Measurements from ENCODE around the gene SMTNL2.

The SMTNL2 gene

GRCh38 chr17:4545217-4545951, 38.9 kb upstream of the SMTNL2 start:
- no peak for DNase-seq (ENCODE audit: low spot score)

- no peak for DNase-seq (ENCODE audit: low spot score)
Observed at GRCh38 chr17:4547118-4547906, 37.0 kb upstream of the SMTNL2 start.

- no peak for DNase-seq (ENCODE audit: low spot score)
Observed at GRCh38 chr17:4548061-4548461, 36.3 kb upstream of the SMTNL2 start.

GRCh38 chr17:4548721-4549531, 35.4 kb upstream of the SMTNL2 start:
- DNase-seq (ENCODE audit: low spot score), result no peak

- no peak for DNase-seq (ENCODE audit: low spot score)
Observed at GRCh38 chr17:4549781-4550533, 34.4 kb upstream of the SMTNL2 start.

GRCh38 chr17:4550534-4551039, 33.7 kb upstream of the SMTNL2 start:
- no peak for DNase-seq (ENCODE audit: low spot score)

GRCh38 chr17:4551141-4551540, 33.2 kb upstream of the SMTNL2 start:
- DNase-seq (ENCODE audit: low spot score), result no peak

- DNase-seq (ENCODE audit: low spot score), result no peak
Observed at GRCh38 chr17:4551796-4552525, 32.4 kb upstream of the SMTNL2 start.

- no peak for DNase-seq (ENCODE audit: low spot score)
Observed at GRCh38 chr17:4553669-4554068, 30.7 kb upstream of the SMTNL2 start.

GRCh38 chr17:4554441-4554996, 29.8 kb upstream of the SMTNL2 start:
- DNase-seq (ENCODE audit: low spot score), result no peak

- peak; percentile 97 for DNase-seq (ENCODE audit: low spot score)
Observed at GRCh38 chr17:4554997-4555799, 29.1 kb upstream of the SMTNL2 start, which contains the start of gene MYBBP1A. Gene MYBBP1A (minus strand): TSS chr17:4555384. CDS start chr17:4555324, 60 bp downstream.

- no peak for DNase-seq (ENCODE audit: low spot score)
Observed at GRCh38 chr17:4555873-4556759, 28.2 kb upstream of the SMTNL2 start.

GRCh38 chr17:4556996-4557395, 27.3 kb upstream of the SMTNL2 start:
- DNase-seq (ENCODE audit: low spot score), result no peak

- DNase-seq (ENCODE audit: low spot score), result no peak
Observed at GRCh38 chr17:4557626-4558346, 26.5 kb upstream of the SMTNL2 start.

- no peak for DNase-seq (ENCODE audit: low spot score)
Observed at GRCh38 chr17:4558347-4558971, 25.9 kb upstream of the SMTNL2 start.

GRCh38 chr17:4559139-4559791, 25.1 kb upstream of the SMTNL2 start:
- no peak for DNase-seq (ENCODE audit: low spot score)

- no peak for DNase-seq (ENCODE audit: low spot score)
Observed at GRCh38 chr17:4559966-4560365, 24.4 kb upstream of the SMTNL2 start.

All from CD4-positive, alpha-beta T cell treated with Interleukin-6 at 100 ng/mL for 8 hours (primary cell).